B cell (primary cell): ENCODE measurements around the gene PSMD8. TPM values are rescaled to one million over a fixed set of nuclear protein-coding genes. Genes with fewer than 3 reads are reported as not detected.
A peak's percentile ranks its signal among the peaks of the same experiment; 100 is the strongest.

ENCODE experiments used
- ATAC-seq: fragments of 200-7000 bp; cut with Tn5 transposase; one replicate; pipeline ENCODE4 v1.10.0; 2021; ENCODE audit warnings: low read depth, mild to moderate bottlenecking, moderate number of reproducible peaks, moderate library complexity
- CTCF ChIA-PET: fragments of 350-600 bp; sonication (Branson Sonifier 250); formaldehyde crosslinking; loops from one replicate; lab custom pipeline; 2021; ENCODE audit warnings: antibody characterized with exemption, inconsistent platforms; lab: Charles Lee
- POLR2A ChIA-PET: fragments of 350-600 bp; sonication (Branson Sonifier 250); formaldehyde crosslinking; loops from one replicate; lab custom pipeline; 2021; ENCODE audit warnings: antibody characterized with exemption; lab: Charles Lee
- DNase-seq: peaks from one replicate; pipeline ENCODE4 v3.0.0; 2013
- H2AFZ ChIP-seq: 2 replicates; pipeline ENCODE4 v1.6.1; 2012; ENCODE audit warnings: mild to moderate bottlenecking, low read depth, low read length; ENCODE audit not compliant: insufficient read depth, poor library complexity, severe bottlenecking
- H3K27ac ChIP-seq, 2 donors: 1 replicate in 1 of 2; 2 replicates in 1 of 2; pipeline ENCODE4 v1.5.1; 2012 to 2013; ENCODE audit warnings: low read length in 2 of 2, mild to moderate bottlenecking in 2 of 2, moderate library complexity in 1 of 2
- H3K27me3 ChIP-seq, 4 experiments: fragments of 200-600 bp in 1 of 4; sonication (generic) in 1 of 4; replicated peaks in 1 of 4; 1 replicate in 2 of 4; 2 replicates in 2 of 4; pipeline versions ENCODE4 v1.6.1 to v1.7.0; 2013 to 2016; ENCODE audit warnings: low read length in 3 of 4, mild to moderate bottlenecking in 2 of 4, mixed read lengths in 1 of 4, moderate library complexity in 1 of 4; ENCODE audit not compliant: insufficient read depth in 4 of 4, control insufficient read depth in 3 of 4; ENCODE audit errors: control extremely low read depth in 1 of 4
- H3K36me3 ChIP-seq, 2 experiments: replicated peaks in 1 of 2; 1 replicate in 1 of 2; 2 replicates in 1 of 2; pipeline versions ENCODE4 v1.6.1 to v1.7.1; 2013; ENCODE audit warnings: low read length in 1 of 2; ENCODE audit not compliant: insufficient read depth in 2 of 2, control insufficient read depth in 1 of 2; ENCODE audit errors: control extremely low read depth in 1 of 2, extremely low read depth in 1 of 2
- H3K4me1 ChIP-seq, 2 donors: fragments of 200-600 bp in 1 of 2; sonication (generic) in 1 of 2; 1 replicate in 1 of 2; 2 replicates in 1 of 2; pipeline versions ENCODE4 v1.5.1 to v1.6.1; 2013 to 2017; ENCODE audit warnings: low read length in 2 of 2; ENCODE audit not compliant: control insufficient read depth in 2 of 2, insufficient read depth in 2 of 2
- H3K4me2 ChIP-seq: replicated peaks from 2 replicates; pipeline ENCODE3; 2012; ENCODE audit warnings: mild to moderate bottlenecking, low read depth, low read length; ENCODE audit not compliant: poor library complexity, severe bottlenecking
- H3K4me3 ChIP-seq, 5 experiments: fragments of 200-600 bp in 1 of 5; sonication (generic) in 1 of 5; 1 replicate in 3 of 5; 2 replicates in 2 of 5; pipeline versions ENCODE4 v1.5.1 to v1.7.0; 2011 to 2016; ENCODE audit warnings: low read length in 4 of 5, mild to moderate bottlenecking in 4 of 5, low read depth in 2 of 5, control low read depth in 1 of 5, moderate library complexity in 1 of 5; ENCODE audit not compliant: insufficient read depth in 1 of 5; ENCODE audit errors: control extremely low read depth in 1 of 5, extremely low read depth in 1 of 5
- H3K79me2 ChIP-seq: fragments of 200-600 bp; sonication (generic); one replicate; pipeline ENCODE4 v1.6.0; 2016; ENCODE audit warnings: low read length; ENCODE audit not compliant: control insufficient read depth, insufficient read depth
- H3K9ac ChIP-seq: fragments of 200-600 bp; sonication (generic); 2 replicates; pipeline ENCODE4 v1.6.1; 2017; ENCODE audit warnings: mild to moderate bottlenecking, low read length, moderate library complexity
- H3K9me3 ChIP-seq, 3 donors: one replicate each; pipeline versions ENCODE4 v1.6.1 to v1.7.1; 2013; ENCODE audit warnings: low read length in 2 of 3; ENCODE audit not compliant: control insufficient read depth in 2 of 3, insufficient read depth in 1 of 3; ENCODE audit errors: control extremely low read depth in 1 of 3
- H4K20me1 ChIP-seq: 2 replicates; pipeline ENCODE4 v1.6.0; 2012; ENCODE audit warnings: mild to moderate bottlenecking, low read length; ENCODE audit not compliant: insufficient read depth, control insufficient read depth, poor library complexity, severe bottlenecking
- H3K27ac Mint-ChIP-seq: one replicate; pipeline ENCODE4 v1.8.0; 2021; ENCODE audit warnings: mixed read lengths
- H3K27me3 Mint-ChIP-seq: one replicate; pipeline ENCODE4 v1.8.0; 2021; ENCODE audit warnings: mixed read lengths
- H3K4me1 Mint-ChIP-seq: one replicate; pipeline ENCODE4 v1.8.0; 2021; ENCODE audit warnings: mixed read lengths
- H3K4me3 Mint-ChIP-seq: one replicate; pipeline ENCODE4 v1.8.0; 2021; ENCODE audit warnings: mixed read lengths
- H3K9me3 Mint-ChIP-seq: one replicate; pipeline ENCODE4 v1.8.0; 2022; ENCODE audit warnings: mixed read lengths; ENCODE audit not compliant: insufficient read depth
- CTCF ChIP-seq: fragments of 200-600 bp; IDR thresholded peaks from one replicate; pipeline ENCODE4 v1.8.0; 2022; ENCODE audit warnings: antibody characterized with exemption, mild to moderate bottlenecking
- EZH2 ChIP-seq: IDR thresholded peaks from 2 replicates; pipeline ENCODE4 v1.6.1; 2012; ENCODE audit warnings: borderline replicate concordance, low read depth, mild to moderate bottlenecking, moderate library complexity, low read length; ENCODE audit not compliant: insufficient read depth, poor library complexity, severe bottlenecking
- WGBS: methylation state at CpG from one replicate; pipeline ENCODE4 v1.1.5; 2013; ENCODE audit warnings: missing lambda C conversion rate; ENCODE audit not compliant: insufficient coverage; 5-methylcytosine and 5-hydroxymethylcytosine counted together
- intact Hi-C: fragments of 100-400 bp; cut with micrococcal nuclease; formaldehyde crosslinking; loops from one replicate; pipeline ENCODE4 v1.10.0; 2022
- polyA plus RNA-seq: library from polyadenylated mRNA; depleted of rRNA; stranded (reverse); fragments of >200 nt; gene quantifications from 2 replicates; pipeline ENCODE4 v1.2.3, GENCODE V29; 2012
- total RNA-seq, 2 donors: library from RNA; stranded (reverse); fragments of 120-200 nt in 1 of 2; gene quantifications; 1 replicate in 1 of 2; 2 replicates in 1 of 2; pipeline versions ENCODE4 v1.2.3 to v1.2.4, GENCODE V29; 2013 to 2022

The PSMD8 gene
- total and polyA plus RNA-seq, 2 donors (not counting 1 experiment from before 2014, with no cell fraction given), result 88.1 to 122 TPM

- POLR2A ChIA-PET, result interaction anchor here (0.8 to 2.5 kb wide), 5 partner anchors 11 to 26 kb away, joined by 3 to 11 read pairs (median 5); partner anchors contain the start of genes FAM98C and PSMD8
- Histone ChIP-seq H3K4me3 (peak within 1 kb of the TSS; percentile 11 to 77 (median 41)), H3K27me3 (peaks cover 0 to 49% (median 21%) of the 10 kb centered on the region in 4 experiments), H3K36me3 (peaks cover 0 to 22% of the 10 kb centered on the region in 2 experiments), H3K9me3 (peaks cover 0 to 30% (median 0%) of the 10 kb centered on the region in 3 donors), H2AFZ (peak within 1 kb of the TSS; percentile 53), H3K9ac (peak within 1 kb of the TSS; percentile 69), H3K4me1 (peaks cover 36% of the 10 kb centered on the region in 2 donors), H3K27ac (no peak within 1 kb of the TSS), H4K20me1 (peaks cover 53% of the 10 kb centered on the region), H3K4me2 (peak within 1 kb of the TSS; percentile 97), H3K79me2 (no peaks in the 10 kb centered on the region)
- Mint-ChIP-seq H3K4me1 (peaks cover 31% of the 10 kb centered on the region), H3K27ac (peak within 1 kb of the TSS; percentile 75), H3K9me3 (no peaks in the 10 kb centered on the region), H3K4me3 (peak within 1 kb of the TSS; percentile 97), H3K27me3 (peaks cover 27% of the 10 kb centered on the region)
- WGBS, result under 1% methylated on average over 47 of the region's 51 CpGs
- TF ChIP-seq EZH2 (no peak), CTCF (no peak)
- intact Hi-C loops, result loop anchor here (1.0 to 5.0 kb wide), 4 partner anchors 13 to 230 kb away; partner anchors contain the start of genes EIF3K, FAM98C, MAP4K1 and PSMD8
- ATAC-seq (peak; percentile 65), DNase-seq (peak; percentile 84)
- CTCF ChIA-PET, result interaction anchor here (0.7 to 2.3 kb wide), 4 partner anchors 9 to 52 kb away, joined by 3 to 20 read pairs (median 4); partner anchors contain the start of genes CATSPERG and FAM98C
These were observed 13.4 kb downstream of the PSMD8 start, which contains the start of gene GGN for GRCh38 chr19:38387550-38388348. GGN (minus strand) TSS chr19:38388034; CDS start chr19:38387261, 773 bp downstream.
